Measurements from ENCODE around the gene TMEM169. TPM values are rescaled to one million over a fixed set of nuclear protein-coding genes. Genes with fewer than 3 reads are reported as not detected.
A peak's percentile ranks its signal among the peaks of the same experiment; 100 is the strongest.

TMEM169 gene
- polyA plus RNA-seq, 2 of the 4 experiments (the other 2 are of a cell fraction), result 0.54 to 0.81 TPM

- no peak overlapping the region for H3K4me2 ChIP-seq
- ATAC-seq (no peak), FAIRE-seq (no peak), DNase-seq (ENCODE audit: low read depth in 1 of 2, low spot score in 1 of 2) (no peak)
- no peaks in the 10 kb centered on the region for H3K9me3 ChIP-seq
- H3K27ac ChIP-seq, result no peak overlapping the region
- peaks cover 17% of the 10 kb centered on the region; the same call in 2 of the 3 replicates for H3K4me1 ChIP-seq
- 92% methylated on average over 1 of the region's 1 CpG for WGBS (ENCODE audit: missing lambda C conversion rate)
- CTCF ChIA-PET, result interaction anchor here (0.7 kb wide), 1 partner anchor 1720 kb away, joined by 3 read pairs; no protein-coding TSS in a partner anchor
- TF ChIP-seq FOSB (CRISPR knock-in tag; IDR thresholded peaks at IDR 0.05) (no peak), RAD21 (conservative IDR thresholded peaks at IDR 0.05 in 1 of 2, IDR thresholded peaks at IDR 0.05 in 1 of 2) (no peak)
- no peak overlapping the region for H3K4me3 ChIP-seq
- POLR2A ChIA-PET, result no interaction called here
Observed at GRCh38 chr2:216064665-216065064, 17.1 kb upstream of the TMEM169 start.

GRCh38 chr2:216066230-216066629, 15.5 kb upstream of the TMEM169 start:
- H3K27ac ChIP-seq, result peak overlapping the region in 1 of 2 experiments; percentile 23; a peak in 1 of 6 replicates
- peak overlapping the region; percentile 33 for H3K4me2 ChIP-seq
- peaks cover 17% of the 10 kb centered on the region; the same call in 2 of the 3 replicates for H3K4me1 ChIP-seq
- TF ChIP-seq CTCF (IDR thresholded peaks at IDR 0.05), result no peak
- no peak for TF ChIP-seq MAFK (IDR thresholded peaks at IDR 0.05; ENCODE audit: partially characterized antibody)
- no peak for TF ChIP-seq ZC3H11A (IDR thresholded peaks at IDR 0.05)
- no peak for TF ChIP-seq ATOH8 (CRISPR knock-in tag; IDR thresholded peaks at IDR 0.05; ENCODE audit: low read depth)
- no peak for TF ChIP-seq MAX (IDR thresholded peaks at IDR 0.05)
- no peak for TF ChIP-seq E2F6 (IDR thresholded peaks at IDR 0.05; ENCODE audit: borderline replicate concordance, low read depth)
- no peak for TF ChIP-seq ELK1 (IDR thresholded peaks at IDR 0.05; ENCODE audit: low read depth, low read length)
- TF ChIP-seq EHMT2 (IDR thresholded peaks at IDR 0.05; ENCODE audit: low read depth), result no peak
- no peak for TF ChIP-seq TFCP2L1 (CRISPR knock-in tag; IDR thresholded peaks at IDR 0.05)
- TF ChIP-seq USF2 (IDR thresholded peaks at IDR 0.05), result no peak
- TF ChIP-seq ZSCAN20 (CRISPR knock-in tag; IDR thresholded peaks at IDR 0.05), result no peak
- TF ChIP-seq MAZ (IDR thresholded peaks at IDR 0.05; ENCODE audit: borderline replicate concordance, low read depth, low read length), result no peak
- no peak for TF ChIP-seq CEBPB (IDR thresholded peaks at IDR 0.05)
- TF ChIP-seq SMC3 (IDR thresholded peaks at IDR 0.05), result no peak
- no peak for TF ChIP-seq CHD2 (IDR thresholded peaks at IDR 0.05; ENCODE audit: low read length, partially characterized antibody)
- peak; percentile 43 to 54; a peak in 3 of 6 replicates for ATAC-seq
- DNase-seq (ENCODE audit: low read depth in 1 of 2, low spot score in 1 of 2), result peak in 1 of 2 experiments; percentile 28
- ChIA-PET CTCF (interaction anchor here (0.9 to 1.5 kb wide), 3 partner anchors 15 to 44 kb away, joined by 3 to 5 read pairs (median 3); partner anchors contain the start of genes PECR and TMEM169), POLR2A (no interaction called here)
- H3K9me3 ChIP-seq, result no peaks in the 10 kb centered on the region
- 32% methylated on average over 5 of the region's 5 CpGs for WGBS (ENCODE audit: missing lambda C conversion rate)
- no peak for FAIRE-seq
- H3K4me3 ChIP-seq, result no peak overlapping the region

GRCh38 chr2:216069028-216069427, 12.7 kb upstream of the TMEM169 start:
- ChIA-PET POLR2A (no interaction called here), CTCF (interaction anchor here (0.7 kb wide), 1 partner anchor 41 kb away, joined by 4 read pairs; no protein-coding TSS in a partner anchor)
- Histone ChIP-seq H3K4me1 (peaks cover 17% of the 10 kb centered on the region; the same call in 2 of the 3 replicates), H3K27ac (no peak overlapping the region), H3K9me3 (no peaks in the 10 kb centered on the region), H3K4me2 (no peak overlapping the region), H3K4me3 (no peak overlapping the region)
- FAIRE-seq, result no peak
- ATAC-seq, result no peak
- WGBS (ENCODE audit: missing lambda C conversion rate), result 83% methylated on average over 2 of the region's 2 CpGs
- TF ChIP-seq PHF8 (IDR thresholded peaks at IDR 0.05; ENCODE audit: borderline replicate concordance, low read depth), result no peak
- no peak for TF ChIP-seq PBX3 (IDR thresholded peaks at IDR 0.05)
- TF ChIP-seq ZSCAN20 (CRISPR knock-in tag; IDR thresholded peaks at IDR 0.05), result no peak
- TF ChIP-seq HOXB13 (CRISPR knock-in tag; IDR thresholded peaks at IDR 0.05; ENCODE audit: low read depth), result no peak
- TF ChIP-seq RAD21 (conservative IDR thresholded peaks at IDR 0.05 in 1 of 2, IDR thresholded peaks at IDR 0.05 in 1 of 2), result no peak
- TF ChIP-seq MAFK (IDR thresholded peaks at IDR 0.05; ENCODE audit: partially characterized antibody), result no peak
- no peak for TF ChIP-seq HES2 (IDR thresholded peaks at IDR 0.05)
- TF ChIP-seq EHF (CRISPR knock-in tag; IDR thresholded peaks at IDR 0.05), result no peak
- TF ChIP-seq JUNB (IDR thresholded peaks at IDR 0.05), result no peak
- TF ChIP-seq CHD4 (IDR thresholded peaks at IDR 0.05; ENCODE audit: borderline replicate concordance), result no peak
- no peak for DNase-seq (ENCODE audit: low read depth in 1 of 2, low spot score in 1 of 2)
